K562 (cell line): ENCODE results near the gene GEMIN5. TPM values are rescaled to one million over a fixed set of nuclear protein-coding genes. Genes with fewer than 3 reads are reported as not detected.

Experiments
- ATAC-seq: fragments of 200-7000 bp; cut with Tn5 transposase; 3 replicates; pipeline ENCODE4 v1.9.1; 2020; ENCODE audit warnings: moderate library complexity
- BruUV-seq: library from RNA; stranded (reverse); fragments of 400-500 nt; replicated peaks from 2 replicates; lab custom pipeline; 2021; lab: Mats Ljungman, UMichigan
- CTCF ChIA-PET: fragments of 300-600 bp; formaldehyde crosslinking; extraction: SDS; loops from one replicate; lab custom pipeline; 2021; ENCODE audit warnings: low intra/inter-chr PET ratio; lab: Yijun Ruan, JAX
- POLR2A ChIA-PET: fragments of 300-600, 350-650 bp; sonication (Branson Sonifier 250); formaldehyde crosslinking; extraction: SDS; loops from one replicate; lab custom pipeline; 2021; ENCODE audit warnings: antibody characterized with exemption, inconsistent platforms; lab: Yijun Ruan, JAX
- DNase-seq, 4 experiments: peaks; one replicate each; pipeline versions ENCODE4 v3.0.0 to v3.0.0-alpha.2; 2011 to 2018; ENCODE audit warnings: low spot score in 3 of 4, mixed read lengths in 3 of 4; ENCODE audit errors: extremely low read depth in 1 of 4
- FAIRE-seq: peaks from 2 replicates; lab custom pipeline; 2011; peaks lifted over from hg19 to GRCh38; lab: Jason Lieb, UNC
- H2AFZ ChIP-seq: 2 replicates; pipeline ENCODE4 v1.6.0; 2011; ENCODE audit warnings: low read depth, low read length, control low read depth, inconsistent platforms
- H3K27ac ChIP-seq: fragments of 200-600 bp; 3 replicates; pipeline ENCODE4 v1.8.0; 2011; ENCODE audit warnings: low read depth, mild to moderate bottlenecking, control low read depth, inconsistent platforms, low read length, moderate library complexity, mixed read lengths; ENCODE audit errors: extremely low read depth
- H3K27me3 ChIP-seq, 2 experiments: fragments of 300-600 bp in 1 of 2; 2 replicates in 1 of 2; 3 replicates in 1 of 2; pipeline versions ENCODE4 v1.6.0 to v1.8.0; 2011; ENCODE audit warnings: inconsistent platforms in 2 of 2, low read length in 2 of 2, mild to moderate bottlenecking in 1 of 2, mixed read lengths in 1 of 2, moderate library complexity in 1 of 2; ENCODE audit not compliant: control insufficient read depth in 2 of 2, insufficient read depth in 2 of 2
- H3K36me3 ChIP-seq: fragments of 300-600 bp; 3 replicates; pipeline ENCODE4 v1.8.0; 2011; ENCODE audit warnings: mild to moderate bottlenecking, low read length, inconsistent platforms; ENCODE audit not compliant: control insufficient read depth, insufficient read depth
- H3K4me1 ChIP-seq, 2 experiments: fragments of 200-600 bp in 1 of 2; replicated peaks in 1 of 2; 2 replicates in 1 of 2; 3 replicates in 1 of 2; pipeline versions ENCODE4 v1.5.1 to v1.8.0; 2011; ENCODE audit warnings: inconsistent platforms in 2 of 2, low read length in 2 of 2, mild to moderate bottlenecking in 1 of 2, mixed read lengths in 1 of 2, moderate library complexity in 1 of 2; ENCODE audit not compliant: control insufficient read depth in 2 of 2, insufficient read depth in 2 of 2
- H3K4me2 ChIP-seq: 2 replicates; pipeline ENCODE4 v1.6.1; 2011; ENCODE audit warnings: low read length, control low read depth, inconsistent platforms, mixed read lengths; ENCODE audit not compliant: insufficient read depth
- H3K4me3 ChIP-seq: fragments of 200-600 bp; sonication (generic), shearing (Covaris generic); 2 replicates; pipeline ENCODE4 v1.5.1; 2016; ENCODE audit warnings: control low read depth, inconsistent platforms
- H3K79me2 ChIP-seq: fragments of 200-600 bp; 3 replicates; pipeline ENCODE4 v1.8.0; 2011; ENCODE audit warnings: low read length, inconsistent platforms; ENCODE audit not compliant: control insufficient read depth, insufficient read depth
- H3K9ac ChIP-seq, 2 experiments: 2 replicates each; pipeline versions ENCODE4 v1.6.0 to v1.6.1; 2011; ENCODE audit warnings: low read depth in 2 of 2, low read length in 2 of 2, control low read depth in 1 of 2, inconsistent platforms in 1 of 2, mild to moderate bottlenecking in 1 of 2, mixed read lengths in 1 of 2; ENCODE audit not compliant: insufficient read depth in 1 of 2
- H3K9me1 ChIP-seq: one replicate; pipeline ENCODE4 v1.6.0; 2011; ENCODE audit warnings: inconsistent platforms, mild to moderate bottlenecking, low read length, moderate library complexity; ENCODE audit not compliant: control insufficient read depth, insufficient read depth
- H3K9me3 ChIP-seq: replicated peaks from 2 replicates; pipeline ENCODE4 v1.5.1; 2011; ENCODE audit warnings: low read depth, low read length, inconsistent platforms; ENCODE audit not compliant: control insufficient read depth, insufficient read depth
- H4K20me1 ChIP-seq: replicated peaks from 2 replicates; pipeline ENCODE4 v1.6.1; 2011; ENCODE audit warnings: low read length, inconsistent platforms, mixed read lengths; ENCODE audit not compliant: control insufficient read depth, insufficient read depth
- CHD7 ChIP-seq: fragments of 200-600 bp; sonication (generic); IDR thresholded peaks from one replicate; pipeline ENCODE4 v1.6.1; 2012; ENCODE audit warnings: mild to moderate bottlenecking, low read depth, low read length, inconsistent platforms
- GTF3C2 ChIP-seq: IDR thresholded peaks from 3 replicates; pipeline ENCODE4 v1.6.1; 2011; ENCODE audit warnings: borderline replicate concordance, mild to moderate bottlenecking, moderate library complexity; ENCODE audit not compliant: insufficient read length; ENCODE audit errors: extremely low read depth
- KAT8 ChIP-seq: fragments of 450-650 bp; IDR thresholded peaks from 2 replicates; pipeline ENCODE4 v1.6.1; 2016; ENCODE audit warnings: low read depth, mild to moderate bottlenecking
- ZBTB43 ChIP-seq: sonication (generic); formaldehyde crosslinking; IDR thresholded peaks from 2 replicates; pipeline ENCODE4 v1.8.0; 2023; ENCODE audit warnings: mild to moderate bottlenecking, missing genetic modification reagents
- ZNF232 ChIP-seq: sonication (generic); formaldehyde crosslinking; IDR thresholded peaks from 2 replicates; pipeline ENCODE4 v1.8.0; 2022; ENCODE audit warnings: mild to moderate bottlenecking, missing genetic modification reagents
- ZNF311 ChIP-seq: fragments of 250-450 bp; sonication (Bioruptor Pico); IDR thresholded peaks from 2 replicates; pipeline ENCODE4 v1.4.0; 2020; ENCODE audit warnings: mild to moderate bottlenecking, moderate library complexity
- WGBS: fragments of 100-300 bp; shearing (Covaris generic); methylation state at CpG from one replicate; pipeline ENCODE4 v1.1.6; 2016; ENCODE audit warnings: low coverage, mixed read lengths; ENCODE audit not compliant: insufficient coverage; ENCODE audit errors: missing lambda C conversion rate; 5-methylcytosine and 5-hydroxymethylcytosine counted together
- in situ Hi-C: fragments of 300-500 bp; cut with MboI; formaldehyde crosslinking; loops from 4 replicates; pipeline ENCODE4 v1.15.0; 2018; ENCODE audit warnings: inconsistent platforms, mixed read lengths
- intact Hi-C: fragments of 100-400 bp; cut with micrococcal nuclease; formaldehyde crosslinking; loops from 2 replicates; pipeline ENCODE4 v1.14.2; 2022
- polyA plus RNA-seq, 8 experiments: library from polyadenylated mRNA; depleted of rRNA in 4 of 8; stranded (reverse) in 5 of 8; unstranded in 3 of 8; fragments of >200 nt; fragmentation: Nextera tagmentation in 2 of 8; fragmentation: Illumina TruSeq in 1 of 8; extraction: Ambion mirVana in 2 of 8; extraction: Trizol in 1 of 8; gene quantifications; 2 replicates each; pipeline versions ENCODE4 v1.2.1 to v1.2.3, GENCODE V29; 2011 to 2014; ENCODE audit warnings: inconsistent platforms in 1 of 8, missing spikeins in 1 of 8
- total RNA-seq, 7 experiments: library from RNA; depleted of rRNA in 6 of 7; stranded (reverse); fragments of >200 nt in 6 of 7; fragmentation: Illumina TruSeq in 2 of 7; extraction: Trizol in 2 of 7; gene quantifications; 2 replicates each; pipeline versions ENCODE4 v1.2.1 to v1.2.3, GENCODE V29; 2011 to 2021; ENCODE audit warnings: low replicate concordance in 1 of 7

The GEMIN5 gene
- total and polyA plus RNA-seq, 9 of the 15 experiments (the other 6 are each of a cell fraction or from before 2014, with no cell fraction given), result 10.3 to 48.2 (median 34.7) TPM

GRCh38 chr5:154862766-154863165 is 75.2 kb downstream of the GEMIN5 start:
- Histone ChIP-seq H3K4me3 (no peak overlapping the region), H3K9ac (no peak overlapping the region), H3K4me1 (peaks cover 7 to 10% of the 10 kb centered on the region in 2 experiments; a peak in 4 of 5 replicates), H3K27me3 (no peaks in the 10 kb centered on the region), H3K9me1 (no peaks in the 10 kb centered on the region), H3K27ac (no peak overlapping the region), H4K20me1 (no peaks in the 10 kb centered on the region; the same call in 1 of the 2 replicates), H3K4me2 (no peak overlapping the region), H3K36me3 (peaks cover 56% of the 10 kb centered on the region), H3K79me2 (peaks cover 73% of the 10 kb centered on the region), H2AFZ (no peak overlapping the region), H3K9me3 (no peaks in the 10 kb centered on the region)
- ATAC-seq (no peak), FAIRE-seq (no peak), DNase-seq (no peak)
- ChIA-PET POLR2A (interaction anchor here (0.6 kb wide), 1 partner anchor 30 kb away, joined by 3 read pairs; no protein-coding TSS in a partner anchor), CTCF (interaction anchor here (0.6 kb wide), 1 partner anchor 212 kb away, joined by 3 read pairs; no protein-coding TSS in a partner anchor)
- BruUV-seq, result no TSS peak
- intact Hi-C loops (no loop called here), in situ Hi-C loops (no loop called here)
- WGBS, result 97% methylated on average over 2 of the region's 2 CpGs
- TF ChIP-seq GTF3C2 (no peak), ZNF232 (CRISPR knock-in tag) (no peak), ZBTB43 (CRISPR knock-in tag) (no peak), CHD7 (no peak), KAT8 (no peak), ZNF311 (CRISPR knock-in tag) (no peak)
